Right lobe of liver (tissue), 6 donors: ENCODE results near the gene SLC8A2. TPM values are rescaled to one million over a fixed set of nuclear protein-coding genes. Genes with fewer than 3 reads are reported as not detected.

Experiments
- ATAC-seq, 4 donors: fragments of 200-7000 bp; cut with Tn5 transposase; one replicate each; pipeline ENCODE4 v1.9.1; 2020; ENCODE audit warnings: mild to moderate bottlenecking in 4 of 4, moderate library complexity in 4 of 4
- DNase-seq, 3 donors: peaks; one replicate each; pipeline ENCODE4 v3.0.0-alpha.2; 2020
- H3K27ac ChIP-seq, 3 donors: fragments of 200-600 bp; one replicate each; pipeline ENCODE4 v1.8.0; 2022
- H3K27me3 ChIP-seq, 2 donors: fragments of 200-600 bp; one replicate each; pipeline ENCODE4 v1.8.0; 2022
- H3K36me3 ChIP-seq, 4 donors: fragments of 200-600 bp; sonication (generic) in 1 of 4; one replicate each; pipeline versions ENCODE4 v1.5.1 to v1.8.0; 2017 to 2022; ENCODE audit warnings: control low read depth in 1 of 4
- H3K4me1 ChIP-seq, 4 donors: fragments of 200-600 bp; sonication (generic) in 1 of 4; one replicate each; pipeline versions ENCODE4 v1.5.1 to v1.8.0; 2017 to 2022; ENCODE audit warnings: control low read depth in 1 of 4
- H3K4me3 ChIP-seq, 3 donors: fragments of 200-600 bp; one replicate each; pipeline ENCODE4 v1.8.0; 2022
- H3K9me3 ChIP-seq, 4 donors: fragments of 200-600 bp; sonication (generic) in 1 of 4; one replicate each; pipeline versions ENCODE4 v1.5.1 to v1.8.0; 2017 to 2022; ENCODE audit warnings: control low read depth in 1 of 4
- CTCF ChIP-seq, 4 donors: fragments of 200-600 bp in 3 of 4; fragments of 450-650 bp in 1 of 4; IDR thresholded peaks; one replicate each; pipeline versions ENCODE4 v1.5.1 to v1.8.0; 2016 to 2022; ENCODE audit warnings: antibody characterized with exemption in 4 of 4, mild to moderate bottlenecking in 2 of 4
- POLR2A ChIP-seq: fragments of 450-650 bp; IDR thresholded peaks from one replicate; pipeline ENCODE4 v1.6.1; 2017; ENCODE audit warnings: antibody characterized with exemption, mild to moderate bottlenecking
- WGBS: methylation state at CpG from one replicate; pipeline ENCODE4 v1.1.6; 2018; ENCODE audit warnings: low coverage, low lambda C conversion rate; ENCODE audit not compliant: insufficient coverage; ENCODE audit errors: missing lambda C conversion rate; 5-methylcytosine and 5-hydroxymethylcytosine counted together
- intact Hi-C, 2 donors: fragments of 100-400 bp; cut with DNase I; formaldehyde crosslinking; loops; one replicate each; pipeline versions ENCODE4 v1.11.2 to v1.14.1; 2022
- total RNA-seq, 6 experiments: library from RNA; depleted of rRNA in 2 of 6; stranded (reverse); fragments of >200 nt in 2 of 6; fragmentation: NEBNext Ultra II Directional in 3 of 6; extraction: Animal tissue kit (Norgen Biotek cat#: 25700) in 3 of 6; gene quantifications; one replicate each; pipeline versions ENCODE4 v1.1.0 to v1.2.4, GENCODE V29; 2016 to 2023
- donor health status: DM: no; HTN: yes; CAD: no.
- donor health status: DM: no; HTN: no; CAD: no.
- donor health status: DM: no; HTN: no; CAD: no.
- donor health status: DM: no; HTN: yes; CAD: no.
- donor health status: DM: no; HTN: yes; CAD: no.

Gene SLC8A2
- total RNA-seq, 6 experiments from 2014 or later = 0.13 TPM; not detected in 5

GRCh38 chr19:47509170-47509847 is 37.6 kb upstream of the SLC8A2 start:
- no peaks in the 10 kb centered on the region for H3K9me3 ChIP-seq
- DNase-seq = no peak
- 71% methylated on average over 11 of the region's 20 CpGs for WGBS
- no peaks in the 10 kb centered on the region for H3K27me3 ChIP-seq
- no peak overlapping the region for H3K4me3 ChIP-seq
- TF ChIP-seq POLR2A = no peak
- TF ChIP-seq CTCF (IDR thresholded peaks at IDR 0.05) = no peak
- no peak for ATAC-seq
- intact Hi-C loops = no loop called here
- H3K27ac ChIP-seq = peak overlapping the region in 1 of 3 donors; percentile 98
- peaks cover 0 to 66% (median 24%) of the 10 kb centered on the region in 4 donors for H3K4me1 ChIP-seq
- peaks cover 0 to 6% (median 0%) of the 10 kb centered on the region in 4 donors for H3K36me3 ChIP-seq

DNA sequence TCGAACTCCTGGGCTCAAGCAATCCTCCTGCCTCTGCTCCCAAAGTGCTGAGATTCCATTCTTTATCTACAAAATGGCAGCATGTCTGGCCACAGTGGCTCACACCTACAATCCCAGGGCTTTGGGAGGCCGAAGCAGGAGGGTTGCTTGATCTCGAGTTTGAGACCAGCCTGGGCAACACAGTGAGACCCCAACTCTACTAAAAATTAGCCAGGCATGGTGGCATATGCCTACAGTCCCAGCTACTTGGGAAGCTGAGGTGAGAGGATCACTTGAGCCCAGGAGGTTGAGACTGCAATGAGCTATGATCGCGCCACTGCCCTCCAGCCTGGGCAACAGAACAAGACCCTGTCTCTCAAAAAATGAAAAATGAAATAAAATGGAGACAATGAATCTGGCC is 37.0 kb upstream of the SLC8A2 start:
- intact Hi-C loops = no loop called here
- Histone ChIP-seq H3K4me3 (no peak overlapping the region), H3K36me3 (peaks cover 0 to 12% (median 2%) of the 10 kb centered on the region in 4 donors), H3K27me3 (no peaks in the 10 kb centered on the region), H3K27ac (no peak overlapping the region), H3K9me3 (no peaks in the 10 kb centered on the region), H3K4me1 (peaks cover 0 to 66% (median 24%) of the 10 kb centered on the region in 4 donors)
- TF ChIP-seq POLR2A = no peak
- WGBS = 100% methylated on average over 2 of the region's 5 CpGs
- ATAC-seq (no peak), DNase-seq (no peak)

DNA sequence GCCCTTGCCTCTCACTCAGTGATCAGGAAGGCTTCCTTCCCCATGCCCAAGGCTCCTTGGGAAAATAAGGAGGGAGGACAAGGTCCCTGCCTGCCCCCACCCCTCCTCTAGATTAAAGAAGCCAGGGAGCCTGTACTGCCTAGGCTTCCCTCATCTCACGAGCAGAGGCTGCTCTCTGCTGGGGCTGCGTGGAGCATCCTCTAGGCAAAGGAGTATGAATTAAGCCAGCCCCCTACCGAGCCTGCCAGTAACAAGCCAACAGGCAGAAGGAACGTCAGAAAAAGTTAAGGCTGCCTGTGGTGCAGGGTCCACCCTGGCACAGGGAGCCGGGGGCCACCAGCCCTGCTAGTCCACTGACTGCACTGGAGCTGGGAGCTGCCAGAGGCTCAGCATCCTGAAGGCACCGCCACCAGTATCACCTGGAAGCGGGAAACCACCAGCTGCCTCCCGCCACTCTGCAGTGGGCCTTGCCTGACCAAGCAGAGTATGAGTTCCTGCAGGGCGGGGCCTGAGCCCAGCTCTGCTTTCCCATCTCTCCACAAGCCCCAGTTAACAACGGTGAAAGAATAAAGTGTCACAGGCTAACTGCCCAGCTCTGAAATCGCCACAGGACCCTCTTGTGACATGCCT is 36.3 kb upstream of the SLC8A2 start:
- intact Hi-C loops = no loop called here
- no peak for TF ChIP-seq POLR2A
- TF ChIP-seq CTCF (IDR thresholded peaks at IDR 0.05) = no peak
- H3K9me3 ChIP-seq = no peaks in the 10 kb centered on the region
- ATAC-seq (no peak), DNase-seq (no peak)
- no peaks in the 10 kb centered on the region for H3K27me3 ChIP-seq
- peaks cover 0 to 60% (median 24%) of the 10 kb centered on the region in 4 donors for H3K4me1 ChIP-seq
- H3K4me3 ChIP-seq = no peak overlapping the region
- WGBS = no CpG with 5 or more reads among the region's 11 CpGs
- H3K36me3 ChIP-seq = peaks cover 0 to 19% (median 5%) of the 10 kb centered on the region in 4 donors
- H3K27ac ChIP-seq = no peak overlapping the region

DNA sequence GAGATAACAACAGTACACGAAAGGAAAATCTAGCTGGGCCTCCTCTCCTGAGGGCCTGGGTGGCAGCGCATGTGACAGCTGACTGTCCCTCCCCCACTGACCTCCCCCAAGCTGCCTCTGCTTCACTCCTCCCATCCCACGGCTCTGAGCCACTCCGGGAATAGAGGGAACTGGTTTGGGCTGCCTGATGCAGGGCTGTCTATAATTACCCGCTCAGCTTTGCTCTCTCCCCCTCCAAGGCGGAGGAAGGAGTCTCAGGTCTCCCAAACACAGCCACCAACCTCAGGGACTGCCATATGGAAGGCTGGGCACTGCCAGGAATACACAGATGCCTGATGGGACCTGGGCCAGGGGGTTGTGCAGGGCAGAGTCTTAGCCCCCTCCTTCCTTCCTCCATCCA is 35.3 kb upstream of the SLC8A2 start:
- no peak for ATAC-seq
- no peak overlapping the region for H3K27ac ChIP-seq

More for the DNA sequence above, 35.3 kb upstream of the SLC8A2 start:
- Histone ChIP-seq H3K4me3 (no peak overlapping the region), H3K27me3 (no peaks in the 10 kb centered on the region), H3K9me3 (no peaks in the 10 kb centered on the region), H3K36me3 (peaks cover 0 to 29% (median 9%) of the 10 kb centered on the region in 4 donors), H3K4me1 (peaks cover 0 to 53% (median 24%) of the 10 kb centered on the region in 4 donors)
- intact Hi-C loops = no loop called here
- 33% methylated on average over 4 of the region's 6 CpGs for WGBS
- TF ChIP-seq POLR2A = no peak
- TF ChIP-seq CTCF (IDR thresholded peaks at IDR 0.05) = no peak
- DNase-seq = no peak
